ENCODE data around the gene GNG11. TPM values are rescaled to one million over a fixed set of nuclear protein-coding genes. Genes with fewer than 3 reads are reported as not detected.

The GNG11 gene
- total RNA-seq, 1 experiment from 2014 or later, result 4.4 TPM

- intact Hi-C loops (cut with micrococcal nuclease; ENCODE audit: unreplicated experiment), result no loop called here
- Histone ChIP-seq H3K27ac (no peak overlapping the region), H3K36me3 (ENCODE audit: low read depth) (no peaks in the 10 kb centered on the region), H3K27me3 (ENCODE audit: insufficient read depth, low read depth) (no peaks in the 10 kb centered on the region), H3F3A (ENCODE audit: insufficient read depth, low read depth) (no peaks in the 10 kb centered on the region), H4K20me1 (ENCODE audit: insufficient read depth) (no peaks in the 10 kb centered on the region), H3K4me2 (no peak overlapping the region), H3K9me2 (ENCODE audit: insufficient read depth) (no peaks in the 10 kb centered on the region), H3K4me1 (replicated peaks; ENCODE audit: insufficient read depth) (no peaks in the 10 kb centered on the region), H3K4me3 (no peak overlapping the region), H3K9me3 (ENCODE audit: insufficient read depth, low read depth) (no peaks in the 10 kb centered on the region), H3K79me2 (ENCODE audit: low read depth) (no peaks in the 10 kb centered on the region), H2AFZ (no peak overlapping the region)
- POLR2A ChIA-PET (ENCODE audit: unreplicated experiment), result no interaction called here
- BruUV-seq (replicated peaks), result no TSS peak
- DNase-seq, result no peak
- TF ChIP-seq, protein P1, sequence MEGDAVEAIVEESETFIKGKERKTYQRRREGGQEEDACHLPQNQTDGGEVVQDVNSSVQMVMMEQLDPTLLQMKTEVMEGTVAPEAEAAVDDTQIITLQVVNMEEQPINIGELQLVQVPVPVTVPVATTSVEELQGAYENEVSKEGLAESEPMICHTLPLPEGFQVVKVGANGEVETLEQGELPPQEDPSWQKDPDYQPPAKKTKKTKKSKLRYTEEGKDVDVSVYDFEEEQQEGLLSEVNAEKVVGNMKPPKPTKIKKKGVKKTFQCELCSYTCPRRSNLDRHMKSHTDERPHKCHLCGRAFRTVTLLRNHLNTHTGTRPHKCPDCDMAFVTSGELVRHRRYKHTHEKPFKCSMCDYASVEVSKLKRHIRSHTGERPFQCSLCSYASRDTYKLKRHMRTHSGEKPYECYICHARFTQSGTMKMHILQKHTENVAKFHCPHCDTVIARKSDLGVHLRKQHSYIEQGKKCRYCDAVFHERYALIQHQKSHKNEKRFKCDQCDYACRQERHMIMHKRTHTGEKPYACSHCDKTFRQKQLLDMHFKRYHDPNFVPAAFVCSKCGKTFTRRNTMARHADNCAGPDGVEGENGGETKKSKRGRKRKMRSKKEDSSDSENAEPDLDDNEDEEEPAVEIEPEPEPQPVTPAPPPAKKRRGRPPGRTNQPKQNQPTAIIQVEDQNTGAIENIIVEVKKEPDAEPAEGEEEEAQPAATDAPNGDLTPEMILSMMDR (conservative IDR thresholded peaks at IDR 0.05), result no peak
- no peak for TF ChIP-seq EZH2 (IDR thresholded peaks at IDR 0.05; ENCODE audit: low read depth)
- CTCF ChIA-PET, result no interaction called here
Observed at GRCh38 chr7:93943816-93944540, 22.4 kb downstream of the GNG11 start.

GRCh38 chr7:93944673-93945072 lies 23.1 kb downstream of the GNG11 start:
- TF ChIP-seq EZH2 (IDR thresholded peaks at IDR 0.05; ENCODE audit: low read depth), result no peak
- TF ChIP-seq, protein P1 (conservative IDR thresholded peaks at IDR 0.05), result no peak
- ChIA-PET CTCF (no interaction called here), POLR2A (ENCODE audit: unreplicated experiment) (no interaction called here)
- H3K9me3 ChIP-seq (ENCODE audit: insufficient read depth, low read depth), result no peaks in the 10 kb centered on the region
- H4K20me1 ChIP-seq (ENCODE audit: insufficient read depth), result no peaks in the 10 kb centered on the region
- no peak overlapping the region for H3K27ac ChIP-seq
- H3K27me3 ChIP-seq (ENCODE audit: insufficient read depth, low read depth), result no peaks in the 10 kb centered on the region
- no peaks in the 10 kb centered on the region for H3F3A ChIP-seq (ENCODE audit: insufficient read depth, low read depth)
- H3K9me2 ChIP-seq (ENCODE audit: insufficient read depth), result no peaks in the 10 kb centered on the region
- H3K4me1 ChIP-seq (replicated peaks; ENCODE audit: insufficient read depth), result no peaks in the 10 kb centered on the region
- BruUV-seq (replicated peaks), result no TSS peak
- H3K79me2 ChIP-seq (ENCODE audit: low read depth), result no peaks in the 10 kb centered on the region
- DNase-seq, result no peak
- intact Hi-C loops (cut with micrococcal nuclease; ENCODE audit: unreplicated experiment), result no loop called here
- no peak overlapping the region for H3K4me2 ChIP-seq
- H3K4me3 ChIP-seq, result no peak overlapping the region
- no peaks in the 10 kb centered on the region for H3K36me3 ChIP-seq (ENCODE audit: low read depth)
- no peak overlapping the region for H2AFZ ChIP-seq

DNA sequence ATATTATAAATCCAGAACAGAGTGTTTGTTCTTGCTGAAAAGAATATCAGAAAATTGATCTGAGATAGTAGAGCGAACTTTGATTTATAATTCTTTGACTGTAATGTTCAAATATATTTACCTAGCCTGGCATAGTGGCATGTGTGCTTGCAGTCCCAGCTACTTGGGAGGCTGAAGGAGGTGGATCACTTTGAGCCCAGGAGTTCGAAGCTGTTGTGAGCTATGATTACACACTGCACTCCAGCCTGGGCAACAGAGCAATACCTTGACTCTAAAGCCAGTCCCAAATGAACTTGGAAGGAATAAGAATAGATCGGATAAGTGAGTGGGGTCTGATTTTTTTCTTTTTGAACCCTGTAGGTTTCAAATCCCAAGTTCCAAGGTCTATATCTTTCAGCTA lies 23.5 kb downstream of the GNG11 start:
- TF ChIP-seq, protein P1 (conservative IDR thresholded peaks at IDR 0.05), result no peak
- TF ChIP-seq EZH2 (IDR thresholded peaks at IDR 0.05; ENCODE audit: low read depth), result no peak
- Histone ChIP-seq H3K79me2 (ENCODE audit: low read depth) (no peaks in the 10 kb centered on the region), H3K4me1 (replicated peaks; ENCODE audit: insufficient read depth) (no peaks in the 10 kb centered on the region), H3K4me3 (no peak overlapping the region), H3K9me2 (ENCODE audit: insufficient read depth) (no peaks in the 10 kb centered on the region), H2AFZ (no peak overlapping the region), H3K9me3 (ENCODE audit: insufficient read depth, low read depth) (no peaks in the 10 kb centered on the region), H4K20me1 (ENCODE audit: insufficient read depth) (no peaks in the 10 kb centered on the region), H3K36me3 (ENCODE audit: low read depth) (no peaks in the 10 kb centered on the region), H3K27me3 (ENCODE audit: insufficient read depth, low read depth) (no peaks in the 10 kb centered on the region), H3F3A (ENCODE audit: insufficient read depth, low read depth) (no peaks in the 10 kb centered on the region), H3K27ac (no peak overlapping the region), H3K4me2 (no peak overlapping the region)
- CTCF ChIA-PET, result no interaction called here
- intact Hi-C loops (cut with micrococcal nuclease; ENCODE audit: unreplicated experiment), result no loop called here
- no peak for DNase-seq
- no TSS peak for BruUV-seq (replicated peaks)
- POLR2A ChIA-PET (ENCODE audit: unreplicated experiment), result no interaction called here
